Thyroid gland (tissue), 4 donors: ENCODE results near the gene LMF2.

Experiments
- POLR2A ChIP-seq, 2 donors: fragments of 450-650 bp; IDR thresholded peaks; one replicate each; pipeline ENCODE4 v1.6.1; 2017; ENCODE audit warnings: antibody characterized with exemption in 2 of 2, mild to moderate bottlenecking in 2 of 2, moderate library complexity in 1 of 2
- TF ChIP-seq, protein P1 (sequence below), 6 experiments: fragments of 200-600 bp in 3 of 6; fragments of 450-650 bp in 3 of 6; sonication (generic) in 3 of 6; IDR thresholded peaks; one replicate each; pipeline ENCODE4 v1.5.1; 2016 to 2019; ENCODE audit warnings: antibody characterized with exemption in 6 of 6, mild to moderate bottlenecking in 2 of 6, inconsistent platforms in 1 of 6, moderate library complexity in 1 of 6

DNA sequence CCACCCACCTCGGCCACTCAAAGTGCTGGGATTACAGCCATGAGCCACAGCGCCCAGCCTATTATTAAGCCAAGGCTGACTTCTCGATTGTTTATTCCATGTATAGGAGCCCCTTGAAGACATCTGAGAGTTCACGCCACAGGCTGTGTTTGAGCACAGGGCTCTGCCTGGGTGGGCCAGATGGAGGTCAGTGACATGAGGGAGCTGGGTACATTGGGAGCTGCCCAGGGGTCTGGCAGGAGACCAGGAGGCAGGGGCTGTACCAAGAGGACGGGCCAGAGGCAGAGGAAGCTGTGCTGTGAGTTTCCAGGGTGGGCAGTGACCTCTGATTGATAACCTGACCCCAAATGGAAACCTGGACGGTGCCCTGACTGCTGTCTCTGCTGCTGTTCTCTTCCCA lies 5.4 kb downstream of the LMF2 start:
- TF ChIP-seq, protein P1, sequence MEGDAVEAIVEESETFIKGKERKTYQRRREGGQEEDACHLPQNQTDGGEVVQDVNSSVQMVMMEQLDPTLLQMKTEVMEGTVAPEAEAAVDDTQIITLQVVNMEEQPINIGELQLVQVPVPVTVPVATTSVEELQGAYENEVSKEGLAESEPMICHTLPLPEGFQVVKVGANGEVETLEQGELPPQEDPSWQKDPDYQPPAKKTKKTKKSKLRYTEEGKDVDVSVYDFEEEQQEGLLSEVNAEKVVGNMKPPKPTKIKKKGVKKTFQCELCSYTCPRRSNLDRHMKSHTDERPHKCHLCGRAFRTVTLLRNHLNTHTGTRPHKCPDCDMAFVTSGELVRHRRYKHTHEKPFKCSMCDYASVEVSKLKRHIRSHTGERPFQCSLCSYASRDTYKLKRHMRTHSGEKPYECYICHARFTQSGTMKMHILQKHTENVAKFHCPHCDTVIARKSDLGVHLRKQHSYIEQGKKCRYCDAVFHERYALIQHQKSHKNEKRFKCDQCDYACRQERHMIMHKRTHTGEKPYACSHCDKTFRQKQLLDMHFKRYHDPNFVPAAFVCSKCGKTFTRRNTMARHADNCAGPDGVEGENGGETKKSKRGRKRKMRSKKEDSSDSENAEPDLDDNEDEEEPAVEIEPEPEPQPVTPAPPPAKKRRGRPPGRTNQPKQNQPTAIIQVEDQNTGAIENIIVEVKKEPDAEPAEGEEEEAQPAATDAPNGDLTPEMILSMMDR (IDR thresholded peaks at IDR 0.05) = no peak
- no peak for TF ChIP-seq POLR2A (IDR thresholded peaks at IDR 0.05)
